Karpas-422 (cell line): ENCODE data around the gene EML1. TPM values are rescaled to one million over a fixed set of nuclear protein-coding genes. Genes with fewer than 3 reads are reported as not detected.

ENCODE experiments used
- DNase-seq: peaks from one replicate; pipeline ENCODE4 v3.0.0-alpha.2; 2015
- H2AFZ ChIP-seq: fragments of 200-600 bp; sonication (generic); 2 replicates; pipeline ENCODE4 v1.6.1; 2014; ENCODE audit warnings: antibody characterized with exemption, low read length, mixed read lengths
- H3K27ac ChIP-seq: fragments of 200-600 bp; sonication (generic); 2 replicates; pipeline ENCODE4 v1.5.1; 2014; ENCODE audit warnings: mild to moderate bottlenecking, low read length, moderate library complexity
- H3K27me3 ChIP-seq: fragments of 200-600 bp; sonication (generic); 2 replicates; pipeline ENCODE4 v1.6.1; 2014; ENCODE audit warnings: low read length, mixed read lengths
- H3K36me3 ChIP-seq: fragments of 200-600 bp; sonication (generic); 2 replicates; pipeline ENCODE4 v1.6.1; 2014; ENCODE audit warnings: low read length, mixed read lengths; ENCODE audit not compliant: insufficient read depth
- H3K4me1 ChIP-seq: fragments of 200-600 bp; sonication (generic); 2 replicates; pipeline ENCODE4 v1.6.1; 2014; ENCODE audit warnings: mild to moderate bottlenecking, low read length, mixed read lengths
- H3K4me2 ChIP-seq: fragments of 200-600 bp; sonication (generic); 2 replicates; pipeline ENCODE4 v1.6.1; 2014; ENCODE audit warnings: low read length, low read depth, mild to moderate bottlenecking; ENCODE audit not compliant: poor library complexity, severe bottlenecking
- H3K4me3 ChIP-seq: fragments of 200-600 bp; sonication (generic); 2 replicates; pipeline ENCODE4 v1.5.1; 2014; ENCODE audit warnings: mild to moderate bottlenecking, antibody characterized with exemption, low read length, mixed read lengths
- H3K79me2 ChIP-seq: fragments of 200-600 bp; sonication (generic); 2 replicates; pipeline ENCODE4 v1.6.1; 2014; ENCODE audit warnings: mild to moderate bottlenecking, low read length, mixed read lengths
- H3K9ac ChIP-seq: fragments of 200-600 bp; sonication (generic); 2 replicates; pipeline ENCODE4 v1.6.0; 2014; ENCODE audit warnings: low read length
- H3K9me2 ChIP-seq: fragments of 200-600 bp; sonication (generic), shearing (Covaris generic); replicated peaks from 2 replicates; pipeline ENCODE4 v1.6.0; 2014; ENCODE audit warnings: mild to moderate bottlenecking, low read length, moderate library complexity; ENCODE audit not compliant: insufficient read depth
- H3K9me3 ChIP-seq: fragments of 300-700, 200-600 bp; sonication (generic); 2 replicates; pipeline ENCODE4 v1.6.1; 2014; ENCODE audit warnings: low read length, mixed read lengths
- H4K20me1 ChIP-seq: fragments of 200-600 bp; sonication (generic); 2 replicates; pipeline ENCODE4 v1.6.1; 2014; ENCODE audit warnings: mild to moderate bottlenecking, antibody characterized with exemption, low read length, low read depth; ENCODE audit not compliant: insufficient read depth
- total RNA-seq: library from RNA; depleted of rRNA; stranded (reverse); fragments of >200 nt; shearing (Covaris generic); gene quantifications from 2 replicates; pipeline ENCODE4 v1.2.3, GENCODE V29; 2014; ENCODE audit warnings: low replicate concordance

EML1 gene
- total RNA-seq, 1 experiment from 2014 or later = not detected

- DNase-seq = no peak
- H3K4me2 ChIP-seq = no peak overlapping the region
- H3K4me3 ChIP-seq = no peak overlapping the region
- no peaks in the 10 kb centered on the region for H3K9me3 ChIP-seq
- H3K36me3 ChIP-seq = no peaks in the 10 kb centered on the region
- no peaks in the 10 kb centered on the region; the same call in 1 of the 2 replicates for H4K20me1 ChIP-seq
- no peak overlapping the region for H2AFZ ChIP-seq
- H3K9ac ChIP-seq = no peak overlapping the region
- no peaks in the 10 kb centered on the region for H3K79me2 ChIP-seq
- H3K9me2 ChIP-seq = no peaks in the 10 kb centered on the region
- H3K27me3 ChIP-seq = peaks cover 3% of the 10 kb centered on the region; the same call in 1 of the 2 replicates
- no peaks in the 10 kb centered on the region for H3K4me1 ChIP-seq
- no peak overlapping the region for H3K27ac ChIP-seq
These were observed 38.8 kb upstream of the EML1 start for GRCh38 chr14:99754141-99755067.

GRCh38 chr14:99755068-99755405 is 38.2 kb upstream of the EML1 start:
- Histone ChIP-seq H2AFZ (no peak overlapping the region), H3K9me2 (no peaks in the 10 kb centered on the region), H3K4me1 (no peaks in the 10 kb centered on the region), H3K27me3 (peaks cover 3% of the 10 kb centered on the region; the same call in 1 of the 2 replicates), H3K27ac (no peak overlapping the region), H3K9me3 (no peaks in the 10 kb centered on the region), H3K79me2 (no peaks in the 10 kb centered on the region), H3K36me3 (no peaks in the 10 kb centered on the region), H3K9ac (no peak overlapping the region), H4K20me1 (no peaks in the 10 kb centered on the region; the same call in 1 of the 2 replicates), H3K4me2 (no peak overlapping the region), H3K4me3 (no peak overlapping the region)
- DNase-seq = no peak

- no peak overlapping the region for H3K4me3 ChIP-seq
- no peak overlapping the region for H3K27ac ChIP-seq
- H4K20me1 ChIP-seq = no peaks in the 10 kb centered on the region; the same call in 1 of the 2 replicates
- no peaks in the 10 kb centered on the region for H3K9me2 ChIP-seq
- H3K9me3 ChIP-seq = no peaks in the 10 kb centered on the region
- H3K4me1 ChIP-seq = no peaks in the 10 kb centered on the region
- no peak for DNase-seq
- no peak overlapping the region for H3K9ac ChIP-seq
- peaks cover 3% of the 10 kb centered on the region; the same call in 1 of the 2 replicates for H3K27me3 ChIP-seq
- no peak overlapping the region for H2AFZ ChIP-seq
- no peaks in the 10 kb centered on the region for H3K79me2 ChIP-seq
- H3K4me2 ChIP-seq = no peak overlapping the region
- no peaks in the 10 kb centered on the region for H3K36me3 ChIP-seq
These were observed 37.3 kb upstream of the EML1 start for GRCh38 chr14:99755629-99756603.

- DNase-seq = no peak
- no peak overlapping the region for H3K4me2 ChIP-seq
- H3K27ac ChIP-seq = no peak overlapping the region
These were observed 36.4 kb upstream of the EML1 start for GRCh38 chr14:99756796-99757195.

GRCh38 chr14:99757331-99758070 is 35.7 kb upstream of the EML1 start:
- H3K27me3 ChIP-seq = peaks cover 3% of the 10 kb centered on the region; the same call in 1 of the 2 replicates
- H3K9me2 ChIP-seq = no peaks in the 10 kb centered on the region
- DNase-seq = no peak
- H3K4me2 ChIP-seq = no peak overlapping the region
- no peaks in the 10 kb centered on the region for H3K9me3 ChIP-seq
- no peaks in the 10 kb centered on the region for H3K79me2 ChIP-seq
- no peaks in the 10 kb centered on the region for H3K4me1 ChIP-seq
- no peak overlapping the region for H3K4me3 ChIP-seq
- H3K9ac ChIP-seq = no peak overlapping the region
- H3K36me3 ChIP-seq = no peaks in the 10 kb centered on the region
- no peak overlapping the region for H2AFZ ChIP-seq
- H3K27ac ChIP-seq = no peak overlapping the region
- no peaks in the 10 kb centered on the region; the same call in 1 of the 2 replicates for H4K20me1 ChIP-seq

More at GRCh38 chr14:99756796-99757195, 36.4 kb upstream of the EML1 start:
- Histone ChIP-seq H3K9me3 (no peaks in the 10 kb centered on the region), H3K79me2 (no peaks in the 10 kb centered on the region), H3K9me2 (no peaks in the 10 kb centered on the region), H3K4me1 (no peaks in the 10 kb centered on the region), H2AFZ (no peak overlapping the region), H4K20me1 (no peaks in the 10 kb centered on the region; the same call in 1 of the 2 replicates), H3K27me3 (peaks cover 3% of the 10 kb centered on the region; the same call in 1 of the 2 replicates), H3K9ac (no peak overlapping the region), H3K4me3 (no peak overlapping the region), H3K36me3 (no peaks in the 10 kb centered on the region)

GRCh38 chr14:99758121-99758821 is 34.9 kb upstream of the EML1 start:
- H3K79me2 ChIP-seq = no peaks in the 10 kb centered on the region
- no peaks in the 10 kb centered on the region for H3K4me1 ChIP-seq
- H3K27me3 ChIP-seq = peaks cover 3% of the 10 kb centered on the region; the same call in 1 of the 2 replicates
- H4K20me1 ChIP-seq = no peaks in the 10 kb centered on the region; the same call in 1 of the 2 replicates
- no peak overlapping the region for H3K27ac ChIP-seq
- no peaks in the 10 kb centered on the region for H3K36me3 ChIP-seq
- H3K9me2 ChIP-seq = no peaks in the 10 kb centered on the region
- H3K4me2 ChIP-seq = no peak overlapping the region
- no peaks in the 10 kb centered on the region for H3K9me3 ChIP-seq
- no peak overlapping the region for H3K9ac ChIP-seq
- no peak overlapping the region for H3K4me3 ChIP-seq
- no peak overlapping the region for H2AFZ ChIP-seq
- no peak for DNase-seq

- Histone ChIP-seq H3K4me2 (no peak overlapping the region), H4K20me1 (no peaks in the 10 kb centered on the region; the same call in 1 of the 2 replicates), H3K4me1 (no peaks in the 10 kb centered on the region), H3K27ac (no peak overlapping the region), H3K36me3 (no peaks in the 10 kb centered on the region), H3K9ac (no peak overlapping the region), H3K27me3 (peaks cover 3% of the 10 kb centered on the region; the same call in 1 of the 2 replicates), H3K9me3 (no peaks in the 10 kb centered on the region), H3K4me3 (no peak overlapping the region), H3K9me2 (no peaks in the 10 kb centered on the region), H3K79me2 (no peaks in the 10 kb centered on the region), H2AFZ (no peak overlapping the region)
- DNase-seq = no peak
These were observed 34.2 kb upstream of the EML1 start for GRCh38 chr14:99758872-99759545.
